A673 (cell line): ENCODE results near the gene CRY1. TPM values are rescaled to one million over a fixed set of nuclear protein-coding genes. Genes with fewer than 3 reads are reported as not detected.

Source experiments
- BruUV-seq: library from RNA; stranded (reverse); fragments of 400-500 nt; replicated peaks from 2 replicates; lab custom pipeline; 2021; lab: Mats Ljungman, UMichigan
- CTCF ChIA-PET: fragments of 300-600 bp; sonication (Branson Sonifier 250); formaldehyde crosslinking; loops from one replicate; lab custom pipeline; 2022; ENCODE audit warnings: antibody characterized with exemption; lab: Charles Lee
- POLR2A ChIA-PET: fragments of 300-600 bp; sonication (Branson Sonifier 250); formaldehyde crosslinking; loops from one replicate; lab custom pipeline; 2022; ENCODE audit warnings: antibody characterized with exemption; ENCODE audit not compliant: low non-redundant PET; lab: Charles Lee
- DNase-seq: peaks from one replicate; pipeline ENCODE4 v3.0.0-alpha.2; 2015; ENCODE audit warnings: low spot score
- H3K27ac ChIP-seq: fragments of 200-600 bp; sonication (generic); 2 replicates; pipeline ENCODE4 v1.5.1; 2016; ENCODE audit warnings: mixed run types, low read depth, mild to moderate bottlenecking, mixed read lengths, antibody characterized with exemption, low read length; ENCODE audit not compliant: poor library complexity, severe bottlenecking
- H3K27me3 ChIP-seq: fragments of 200-600 bp; sonication (generic); replicated peaks from 2 replicates; pipeline ENCODE4 v1.6.1; 2017; ENCODE audit warnings: mixed run types, low read depth, mild to moderate bottlenecking, mixed read lengths, antibody characterized with exemption, low read length; ENCODE audit not compliant: insufficient read depth, poor library complexity
- H3K36me3 ChIP-seq: fragments of 200-600 bp; sonication (generic); 2 replicates; pipeline ENCODE4 v1.6.1; 2016; ENCODE audit warnings: mixed run types, mild to moderate bottlenecking, mixed read lengths, antibody characterized with exemption, low read length; ENCODE audit not compliant: insufficient read depth, poor library complexity, severe bottlenecking
- H3K4me1 ChIP-seq: fragments of 200-600 bp; sonication (generic); 2 replicates; pipeline ENCODE4 v1.6.1; 2017; ENCODE audit warnings: mixed run types, mild to moderate bottlenecking, mixed read lengths, antibody characterized with exemption, low read length; ENCODE audit not compliant: insufficient read depth, poor library complexity, severe bottlenecking
- H3K4me3 ChIP-seq: fragments of 200-600 bp; sonication (generic); 2 replicates; pipeline ENCODE4 v1.5.1; 2016; ENCODE audit warnings: low read depth, mixed run types, mild to moderate bottlenecking, mixed read lengths, low read length; ENCODE audit not compliant: poor library complexity, severe bottlenecking
- H3K9me3 ChIP-seq: fragments of 200-600 bp; sonication (generic); 2 replicates; pipeline ENCODE4 v1.6.1; 2016; ENCODE audit warnings: mixed run types, low read depth, mild to moderate bottlenecking, mixed read lengths, antibody characterized with exemption, low read length; ENCODE audit not compliant: poor library complexity, severe bottlenecking
- EZH2 ChIP-seq: fragments of 200-600 bp; sonication (generic); IDR thresholded peaks from 2 replicates; pipeline ENCODE4 v1.6.1; 2017; ENCODE audit warnings: borderline replicate concordance, low read depth, mild to moderate bottlenecking, mixed read lengths, antibody characterized with exemption, low read length; ENCODE audit not compliant: poor library complexity, severe bottlenecking
- intact Hi-C: fragments of 100-400 bp; cut with micrococcal nuclease; formaldehyde crosslinking; loops from one replicate; pipeline ENCODE4 v1.10.0; 2022; ENCODE audit not compliant: unreplicated experiment
- total RNA-seq: library from RNA; stranded (reverse); gene quantifications from 2 replicates; pipeline ENCODE4 v1.2.3, GENCODE V29; 2021
- TF ChIP-seq, protein P1 (sequence below): fragments of 300-800, 200-600 bp; sonication (generic); conservative IDR thresholded peaks from 2 replicates; pipeline ENCODE4 v1.5.1; 2017; ENCODE audit warnings: low read depth, mild to moderate bottlenecking, antibody characterized with exemption, low read length, moderate library complexity, mixed read lengths

The CRY1 gene
- total RNA-seq, 1 experiment from 2014 or later, result 41.0 TPM

DNA sequence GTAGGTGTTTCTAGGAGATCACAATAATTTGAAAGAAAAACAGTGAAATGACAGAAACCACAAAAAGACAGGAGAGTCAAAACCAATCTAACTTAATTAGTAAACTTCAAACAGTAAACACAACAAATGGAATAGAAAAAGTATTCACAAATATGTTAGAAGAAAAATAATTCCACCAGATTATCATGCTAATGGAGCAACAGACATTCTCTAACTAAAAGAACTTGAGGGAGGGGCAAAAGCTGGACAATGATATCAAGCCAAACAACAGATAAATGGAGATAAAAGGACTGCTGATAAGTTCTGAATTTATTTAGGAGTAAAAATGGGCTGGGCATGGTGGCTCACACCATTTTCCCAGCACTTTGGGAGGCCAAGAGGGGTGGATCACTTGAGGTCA is 28.7 kb downstream of the CRY1 start:
- BruUV-seq, result no TSS peak
- intact Hi-C loops, result no loop called here
- Histone ChIP-seq H3K27ac (no peak overlapping the region), H3K4me3 (no peak overlapping the region), H3K27me3 (no peaks in the 10 kb centered on the region), H3K9me3 (no peaks in the 10 kb centered on the region), H3K36me3 (no peaks in the 10 kb centered on the region), H3K4me1 (no peaks in the 10 kb centered on the region)
- POLR2A ChIA-PET, result no interaction called here
- DNase-seq, result no peak
- no peak for TF ChIP-seq EZH2
- TF ChIP-seq, protein P1, sequence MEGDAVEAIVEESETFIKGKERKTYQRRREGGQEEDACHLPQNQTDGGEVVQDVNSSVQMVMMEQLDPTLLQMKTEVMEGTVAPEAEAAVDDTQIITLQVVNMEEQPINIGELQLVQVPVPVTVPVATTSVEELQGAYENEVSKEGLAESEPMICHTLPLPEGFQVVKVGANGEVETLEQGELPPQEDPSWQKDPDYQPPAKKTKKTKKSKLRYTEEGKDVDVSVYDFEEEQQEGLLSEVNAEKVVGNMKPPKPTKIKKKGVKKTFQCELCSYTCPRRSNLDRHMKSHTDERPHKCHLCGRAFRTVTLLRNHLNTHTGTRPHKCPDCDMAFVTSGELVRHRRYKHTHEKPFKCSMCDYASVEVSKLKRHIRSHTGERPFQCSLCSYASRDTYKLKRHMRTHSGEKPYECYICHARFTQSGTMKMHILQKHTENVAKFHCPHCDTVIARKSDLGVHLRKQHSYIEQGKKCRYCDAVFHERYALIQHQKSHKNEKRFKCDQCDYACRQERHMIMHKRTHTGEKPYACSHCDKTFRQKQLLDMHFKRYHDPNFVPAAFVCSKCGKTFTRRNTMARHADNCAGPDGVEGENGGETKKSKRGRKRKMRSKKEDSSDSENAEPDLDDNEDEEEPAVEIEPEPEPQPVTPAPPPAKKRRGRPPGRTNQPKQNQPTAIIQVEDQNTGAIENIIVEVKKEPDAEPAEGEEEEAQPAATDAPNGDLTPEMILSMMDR, result no peak
- CTCF ChIA-PET, result no interaction called here

DNA sequence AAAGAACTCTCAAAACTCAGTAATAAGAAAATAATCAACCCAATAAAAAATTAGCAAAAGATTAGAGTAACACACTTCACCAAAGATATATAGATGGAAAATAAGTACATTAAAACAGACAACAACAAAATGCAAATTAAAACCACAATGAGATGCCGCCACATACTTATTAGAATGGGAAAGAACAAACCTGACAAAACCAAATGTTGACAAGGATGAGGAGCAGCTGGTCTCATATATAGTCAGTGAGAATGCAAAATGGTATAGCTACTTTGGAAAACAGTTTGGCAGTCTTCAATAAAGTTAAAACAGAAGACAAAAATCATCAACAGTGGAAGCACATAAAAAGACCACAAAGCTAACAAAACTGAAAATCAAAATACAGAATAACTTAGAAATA is 29.1 kb downstream of the CRY1 start:
- H3K4me1 ChIP-seq, result no peaks in the 10 kb centered on the region
- H3K9me3 ChIP-seq, result no peaks in the 10 kb centered on the region
- ChIA-PET CTCF (no interaction called here), POLR2A (no interaction called here)
- no peak overlapping the region for H3K4me3 ChIP-seq
- no peak overlapping the region for H3K27ac ChIP-seq
- DNase-seq, result no peak
- intact Hi-C loops, result no loop called here
- TF ChIP-seq, protein P1, result no peak
- no peak for TF ChIP-seq EZH2
- no peaks in the 10 kb centered on the region for H3K27me3 ChIP-seq
- H3K36me3 ChIP-seq, result no peaks in the 10 kb centered on the region
- BruUV-seq, result no TSS peak

DNA sequence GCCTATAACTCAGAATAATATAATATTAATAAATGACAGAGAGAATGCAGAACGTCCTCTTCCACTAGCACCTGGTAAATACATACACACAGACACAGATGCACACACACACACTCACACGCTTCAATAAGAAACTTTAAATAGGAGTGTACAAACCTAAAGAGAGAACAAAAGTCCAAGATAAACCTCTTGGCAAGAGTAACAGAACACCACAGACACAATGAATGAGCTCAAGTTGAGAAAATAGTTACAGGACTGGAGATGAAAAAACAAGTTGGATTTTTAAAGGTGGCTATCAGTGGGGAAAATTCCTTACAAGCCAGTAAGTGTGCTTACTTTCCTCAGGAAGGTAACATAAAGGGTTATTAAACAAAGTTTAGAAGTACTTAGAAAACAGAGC is 35.2 kb downstream of the CRY1 start:
- Histone ChIP-seq H3K4me1 (peaks cover 9% of the 10 kb centered on the region), H3K4me3 (no peak overlapping the region), H3K27me3 (no peaks in the 10 kb centered on the region), H3K36me3 (no peaks in the 10 kb centered on the region), H3K9me3 (peaks cover 9% of the 10 kb centered on the region), H3K27ac (no peak overlapping the region)
- CTCF ChIA-PET, result no interaction called here
- TF ChIP-seq, protein P1, result no peak
- TF ChIP-seq EZH2, result no peak
- no TSS peak for BruUV-seq
- no peak for DNase-seq
- POLR2A ChIA-PET, result interaction anchor here (0.6 kb wide), 1 partner anchor 75 kb away, joined by 3 read pairs; no protein-coding TSS in a partner anchor
- intact Hi-C loops, result no loop called here
